Uterus (tissue), 4 donors: ENCODE measurements around the gene BAIAP2. TPM values are rescaled to one million over a fixed set of nuclear protein-coding genes. Genes with fewer than 3 reads are reported as not detected.

Experiments
- DNase-seq, 2 donors: peaks; one replicate each; pipeline ENCODE4 v3.0.0-alpha.2; 2019 to 2020
- H3K27ac ChIP-seq, 2 donors: fragments of 200-600 bp; sonication (generic); 1 replicate in 1 of 2; 2 replicates in 1 of 2; pipeline ENCODE4 v1.5.1; 2016 to 2018
- H3K27me3 ChIP-seq, 2 donors: fragments of 200-600 bp; sonication (generic); one replicate each; pipeline ENCODE4 v1.5.1; 2018 to 2019; ENCODE audit warnings: control low read depth in 1 of 2
- H3K36me3 ChIP-seq, 2 donors: fragments of 200-600 bp; sonication (generic); one replicate each; pipeline ENCODE4 v1.5.1; 2019; ENCODE audit warnings: control low read depth in 1 of 2
- H3K4me1 ChIP-seq, 2 donors: fragments of 200-600 bp; sonication (generic); one replicate each; pipeline ENCODE4 v1.5.1; 2018 to 2019; ENCODE audit warnings: control low read depth in 1 of 2
- H3K4me3 ChIP-seq, 2 donors: fragments of 200-600 bp; sonication (generic); 1 replicate in 1 of 2; 2 replicates in 1 of 2; pipeline ENCODE4 v1.5.1; 2018 to 2019; ENCODE audit warnings: mild to moderate bottlenecking in 1 of 2
- H3K9me3 ChIP-seq, 2 donors: fragments of 200-600 bp; sonication (generic); one replicate each; pipeline ENCODE4 v1.5.1; 2019; ENCODE audit warnings: control low read depth in 1 of 2
- POLR2A ChIP-seq, 2 donors: fragments of 450-650 bp; IDR thresholded peaks; one replicate each; pipeline ENCODE4 v1.6.1; 2016; ENCODE audit warnings: antibody characterized with exemption in 2 of 2, mild to moderate bottlenecking in 1 of 2, moderate library complexity in 1 of 2
- intact Hi-C: fragments of 100-400 bp; cut with DNase I; formaldehyde crosslinking; loops from one replicate; pipeline ENCODE4 v1.15.1; 2023; ENCODE audit warnings: low total_unique reads
- total RNA-seq, 4 donors: library from RNA; depleted of rRNA in 3 of 4; stranded (reverse); fragments of >200 nt in 3 of 4; gene quantifications; one replicate each; pipeline versions ENCODE4 v1.1.0 to v1.2.4, GENCODE V29; 2014 to 2023
- TF ChIP-seq, protein P1 (sequence below), 4 experiments: fragments of 200-600 bp in 2 of 4; fragments of 450-650 bp in 2 of 4; sonication (generic) in 2 of 4; IDR thresholded peaks; one replicate each; pipeline ENCODE4 v1.5.1; 2016 to 2019; ENCODE audit warnings: antibody characterized with exemption in 4 of 4, mild to moderate bottlenecking in 2 of 4, moderate library complexity in 1 of 4
- donor health status: DM: yes; HTN: yes; CAD: no.

Gene BAIAP2
- total RNA-seq, 4 donors from 2014 or later: 16.5 to 70.7 (median 45.8) TPM

DNA sequence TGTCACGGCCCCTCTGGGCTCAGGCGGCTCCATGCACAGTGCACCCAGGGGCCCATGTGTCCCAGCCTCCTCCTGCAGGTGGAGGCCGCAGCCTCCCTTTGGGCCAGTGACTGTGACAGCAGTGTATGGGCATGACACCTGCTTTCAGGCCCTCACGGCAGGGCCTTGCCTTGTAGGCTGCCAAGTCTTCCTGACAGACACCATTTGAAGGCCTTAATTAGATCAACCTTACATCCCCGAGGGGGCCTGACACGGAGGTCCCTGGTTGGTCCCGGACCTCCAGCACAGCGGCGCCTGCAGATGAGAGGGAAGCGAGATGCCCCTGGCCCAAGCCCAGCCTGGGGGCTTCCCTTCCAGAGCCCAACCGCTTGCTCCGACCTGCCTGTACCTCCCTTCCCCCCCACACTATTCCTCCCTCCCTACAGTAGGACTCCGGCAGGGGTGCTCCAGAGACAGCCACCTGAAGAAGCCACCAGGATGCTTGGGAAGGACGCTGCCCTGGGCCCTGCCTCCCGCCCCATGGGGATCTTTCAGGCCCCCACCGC is 31.9 kb downstream of the BAIAP2 start:
- Histone ChIP-seq H3K27me3 (no peaks in the 10 kb centered on the region), H3K4me1 (no peaks in the 10 kb centered on the region), H3K27ac (no peak overlapping the region), H3K36me3 (no peaks in the 10 kb centered on the region), H3K9me3 (no peaks in the 10 kb centered on the region), H3K4me3 (no peak overlapping the region)
- no peak for DNase-seq
- TF ChIP-seq POLR2A (IDR thresholded peaks at IDR 0.05): no peak
- TF ChIP-seq, protein P1, sequence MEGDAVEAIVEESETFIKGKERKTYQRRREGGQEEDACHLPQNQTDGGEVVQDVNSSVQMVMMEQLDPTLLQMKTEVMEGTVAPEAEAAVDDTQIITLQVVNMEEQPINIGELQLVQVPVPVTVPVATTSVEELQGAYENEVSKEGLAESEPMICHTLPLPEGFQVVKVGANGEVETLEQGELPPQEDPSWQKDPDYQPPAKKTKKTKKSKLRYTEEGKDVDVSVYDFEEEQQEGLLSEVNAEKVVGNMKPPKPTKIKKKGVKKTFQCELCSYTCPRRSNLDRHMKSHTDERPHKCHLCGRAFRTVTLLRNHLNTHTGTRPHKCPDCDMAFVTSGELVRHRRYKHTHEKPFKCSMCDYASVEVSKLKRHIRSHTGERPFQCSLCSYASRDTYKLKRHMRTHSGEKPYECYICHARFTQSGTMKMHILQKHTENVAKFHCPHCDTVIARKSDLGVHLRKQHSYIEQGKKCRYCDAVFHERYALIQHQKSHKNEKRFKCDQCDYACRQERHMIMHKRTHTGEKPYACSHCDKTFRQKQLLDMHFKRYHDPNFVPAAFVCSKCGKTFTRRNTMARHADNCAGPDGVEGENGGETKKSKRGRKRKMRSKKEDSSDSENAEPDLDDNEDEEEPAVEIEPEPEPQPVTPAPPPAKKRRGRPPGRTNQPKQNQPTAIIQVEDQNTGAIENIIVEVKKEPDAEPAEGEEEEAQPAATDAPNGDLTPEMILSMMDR (IDR thresholded peaks at IDR 0.05): no peak
- intact Hi-C loops: no loop called here

DNA sequence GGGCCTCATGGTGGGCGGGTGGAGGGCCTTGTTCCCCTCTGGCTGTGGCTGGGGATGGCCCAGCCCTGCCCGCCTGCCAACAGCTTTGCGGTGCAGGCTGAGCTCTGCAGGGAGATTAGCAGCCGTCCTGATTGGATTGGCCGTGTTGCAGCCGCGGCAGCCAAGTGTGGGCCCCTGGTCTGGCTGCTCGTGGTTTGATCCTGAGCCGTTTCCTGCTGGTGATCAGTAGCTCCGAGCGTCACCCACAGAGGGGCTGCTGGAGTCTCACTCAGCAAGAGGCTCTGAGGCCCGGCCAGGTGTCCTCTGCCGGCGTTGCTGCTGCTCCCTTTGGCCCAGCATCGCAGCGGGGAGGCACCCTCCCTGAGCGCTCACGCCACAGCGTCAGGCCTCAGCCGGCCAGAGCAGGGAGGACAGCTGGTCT is 32.5 kb downstream of the BAIAP2 start:
- Histone ChIP-seq H3K36me3 (no peaks in the 10 kb centered on the region), H3K27me3 (no peaks in the 10 kb centered on the region), H3K27ac (no peak overlapping the region), H3K4me1 (no peaks in the 10 kb centered on the region), H3K9me3 (no peaks in the 10 kb centered on the region), H3K4me3 (no peak overlapping the region)
- no peak for DNase-seq
- TF ChIP-seq, protein P1 (IDR thresholded peaks at IDR 0.05): no peak
- TF ChIP-seq POLR2A (IDR thresholded peaks at IDR 0.05): no peak
- intact Hi-C loops: no loop called here

DNA sequence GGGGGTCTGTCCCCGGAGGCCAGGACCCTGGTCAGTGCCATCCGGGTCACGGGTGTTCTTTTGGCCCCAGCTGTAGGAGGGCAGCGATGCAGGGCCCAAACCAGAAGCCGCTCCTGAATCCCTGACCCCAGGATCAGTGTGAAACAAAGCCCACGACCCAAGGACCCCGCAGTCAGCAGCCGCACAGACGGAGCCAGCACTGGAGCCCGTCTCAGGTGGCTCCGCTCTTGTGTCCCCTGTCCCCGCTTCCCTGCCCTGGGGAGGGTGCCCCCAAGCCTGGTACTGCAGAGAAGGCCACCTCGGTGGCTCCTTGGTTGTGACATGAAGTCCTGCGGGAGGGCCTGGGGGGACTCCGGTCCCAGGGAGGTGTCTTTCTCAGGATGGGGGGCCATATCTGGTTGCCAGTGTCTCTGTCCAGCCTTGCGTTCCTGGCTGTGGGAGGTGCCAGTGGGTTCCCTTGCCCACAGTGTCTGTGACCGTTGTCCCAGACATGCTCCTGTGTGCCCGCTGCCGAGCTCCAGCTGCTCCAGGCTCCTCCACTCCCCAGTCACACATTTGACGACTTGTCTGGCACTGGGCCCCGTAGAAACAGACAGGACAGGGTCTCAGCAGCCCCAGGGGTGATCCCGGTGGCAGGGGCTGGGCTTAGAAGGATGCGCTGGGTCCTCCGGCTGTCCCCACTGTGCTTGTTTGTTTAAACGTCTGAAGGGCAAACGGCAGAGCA is 33.6 kb downstream of the BAIAP2 start:
- intact Hi-C loops: no loop called here
- H3K36me3 ChIP-seq: no peaks in the 10 kb centered on the region

DNA sequence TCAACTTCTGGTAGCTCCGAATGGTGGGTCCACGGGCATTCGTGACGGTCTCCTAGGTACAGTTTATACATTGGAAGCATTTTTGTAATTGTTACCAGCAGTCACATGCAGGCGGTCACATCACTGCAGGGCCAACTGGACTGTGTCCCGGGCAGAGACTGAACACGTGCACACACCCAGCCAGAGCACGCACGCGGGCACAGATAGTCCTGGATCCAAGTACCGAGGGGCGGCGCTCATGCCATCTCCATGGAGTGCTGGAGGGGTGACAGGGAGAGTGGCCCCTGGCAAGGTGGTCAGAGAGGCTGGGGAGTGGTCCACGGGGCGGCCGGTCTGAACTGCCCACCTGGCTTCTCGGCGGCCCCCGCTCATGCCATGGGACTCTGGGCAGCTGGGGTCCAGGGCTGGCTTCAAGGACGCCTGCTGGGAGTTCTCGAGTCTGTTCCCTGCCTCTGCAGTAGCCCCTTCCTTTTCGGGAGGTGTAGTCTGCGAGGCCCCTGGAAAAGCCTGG is 34.2 kb downstream of the BAIAP2 start:
- DNase-seq: no peak
- H3K4me3 ChIP-seq: no peak overlapping the region
- TF ChIP-seq, protein P1 (IDR thresholded peaks at IDR 0.05): no peak
- no peak for TF ChIP-seq POLR2A (IDR thresholded peaks at IDR 0.05)
- no peaks in the 10 kb centered on the region for H3K36me3 ChIP-seq
- no peak overlapping the region for H3K27ac ChIP-seq
- no peaks in the 10 kb centered on the region for H3K9me3 ChIP-seq
- no peaks in the 10 kb centered on the region for H3K4me1 ChIP-seq
- no peaks in the 10 kb centered on the region for H3K27me3 ChIP-seq
- intact Hi-C loops: no loop called here

More for the DNA sequence above, 33.6 kb downstream of the BAIAP2 start:
- H3K27me3 ChIP-seq: no peaks in the 10 kb centered on the region
- no peaks in the 10 kb centered on the region for H3K9me3 ChIP-seq
- H3K27ac ChIP-seq: no peak overlapping the region
- DNase-seq: no peak
- TF ChIP-seq POLR2A (IDR thresholded peaks at IDR 0.05): no peak
- no peaks in the 10 kb centered on the region for H3K4me1 ChIP-seq
- H3K4me3 ChIP-seq: no peak overlapping the region

DNA sequence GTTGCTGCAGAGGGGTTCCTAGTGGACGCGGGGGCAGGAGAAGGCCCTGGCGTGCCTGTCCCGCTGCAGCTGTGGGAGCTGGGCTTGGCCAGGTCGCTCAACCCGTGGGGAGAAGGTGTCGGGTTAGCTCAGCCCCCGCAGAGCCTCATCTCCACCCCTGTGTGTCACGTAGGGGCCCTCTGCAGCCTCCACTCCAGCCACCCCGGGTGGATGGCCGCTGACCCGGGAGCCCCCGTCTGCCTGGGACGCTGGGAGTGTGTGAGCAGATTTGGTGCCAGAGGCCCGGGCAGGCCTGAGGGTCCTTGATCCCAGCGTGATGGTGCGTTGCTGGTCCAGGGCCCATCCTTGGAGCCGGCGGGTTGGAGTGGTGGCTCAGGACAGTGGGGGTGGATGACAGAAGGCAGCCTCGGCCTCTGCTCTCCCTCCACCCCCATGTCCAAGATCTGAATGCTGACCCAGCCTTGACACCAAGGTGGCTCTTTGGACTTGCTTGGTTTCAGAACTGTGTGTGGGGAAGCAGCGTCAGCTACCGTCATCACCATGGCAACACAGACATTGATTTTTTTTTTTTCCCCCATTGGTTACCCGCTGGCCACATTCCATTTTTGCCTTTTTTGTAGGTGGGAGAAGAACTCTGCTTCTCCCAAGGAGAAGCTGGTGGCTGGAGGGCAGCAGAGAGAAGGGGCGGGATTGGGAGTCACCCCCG is 35.7 kb downstream of the BAIAP2 start:
- H3K27me3 ChIP-seq: no peaks in the 10 kb centered on the region
- no peak overlapping the region for H3K4me3 ChIP-seq
- no peaks in the 10 kb centered on the region for H3K36me3 ChIP-seq
- H3K27ac ChIP-seq: no peak overlapping the region
- H3K4me1 ChIP-seq: no peaks in the 10 kb centered on the region
- TF ChIP-seq, protein P1 (IDR thresholded peaks at IDR 0.05): no peak
- no peak for TF ChIP-seq POLR2A (IDR thresholded peaks at IDR 0.05)
- H3K9me3 ChIP-seq: no peaks in the 10 kb centered on the region
- DNase-seq: no peak
- intact Hi-C loops: no loop called here
